CD14-positive monocyte (primary cell): ENCODE measurements around the gene RIN2. TPM values are rescaled to one million over a fixed set of nuclear protein-coding genes. Genes with fewer than 3 reads are reported as not detected.

ENCODE experiments used
- DNase-seq, 3 donors: peaks; one replicate each; pipeline ENCODE4 v3.0.0-alpha.2; 2011 to 2022
- H2AFZ ChIP-seq: 2 replicates; pipeline ENCODE4 v1.6.0; 2012; ENCODE audit warnings: mild to moderate bottlenecking, low read depth, low read length, inconsistent platforms; ENCODE audit not compliant: insufficient read depth, poor library complexity, severe bottlenecking
- H3K27ac ChIP-seq, 2 donors: 1 replicate in 1 of 2; 2 replicates in 1 of 2; pipeline ENCODE4 v1.5.1; 2012 to 2013; ENCODE audit warnings: low read length in 2 of 2, control low read depth in 1 of 2, inconsistent platforms in 1 of 2, low read depth in 1 of 2, mild to moderate bottlenecking in 1 of 2
- H3K27me3 ChIP-seq, 2 donors: one replicate each; pipeline versions ENCODE4 v1.6.0 to v1.6.1; 2011 to 2013; ENCODE audit warnings: low read length in 2 of 2; ENCODE audit not compliant: control insufficient read depth in 2 of 2, insufficient read depth in 2 of 2
- H3K36me3 ChIP-seq, 2 donors: replicated peaks in 1 of 2; 1 replicate in 1 of 2; 2 replicates in 1 of 2; pipeline versions ENCODE4 v1.5.1 to v1.6.1; 2012 to 2013; ENCODE audit warnings: low read length in 2 of 2, control low read depth in 1 of 2, inconsistent platforms in 1 of 2, mild to moderate bottlenecking in 1 of 2; ENCODE audit not compliant: insufficient read depth in 2 of 2, control insufficient read depth in 1 of 2
- H3K4me1 ChIP-seq, 2 donors: 1 replicate in 1 of 2; 2 replicates in 1 of 2; pipeline versions ENCODE4 v1.5.1 to v1.6.1; 2012 to 2013; ENCODE audit warnings: low read length in 2 of 2, control low read depth in 1 of 2, inconsistent platforms in 1 of 2, mild to moderate bottlenecking in 1 of 2, moderate library complexity in 1 of 2; ENCODE audit not compliant: insufficient read depth in 2 of 2, control insufficient read depth in 1 of 2
- H3K4me2 ChIP-seq: replicated peaks from 2 replicates; pipeline ENCODE3; 2012; ENCODE audit warnings: low read length, moderate library complexity, mild to moderate bottlenecking; ENCODE audit not compliant: poor library complexity, severe bottlenecking; ENCODE audit errors: extremely low read depth
- H3K4me3 ChIP-seq, 3 experiments: fragments of 200-600 bp in 1 of 3; sonication (generic) in 1 of 3; replicated peaks in 1 of 3; 1 replicate in 2 of 3; 2 replicates in 1 of 3; pipeline ENCODE4 v1.5.1; 2011 to 2013; ENCODE audit warnings: low read length in 3 of 3, mild to moderate bottlenecking in 3 of 3, control low read depth in 2 of 3, low read depth in 2 of 3, inconsistent platforms in 1 of 3, moderate library complexity in 1 of 3
- H3K79me2 ChIP-seq: 2 replicates; pipeline ENCODE4 v1.6.0; 2012; ENCODE audit warnings: mild to moderate bottlenecking, control low read depth, inconsistent platforms, low read length, moderate library complexity; ENCODE audit not compliant: insufficient read depth
- H3K9ac ChIP-seq: 2 replicates; pipeline ENCODE4 v1.6.0; 2017; ENCODE audit warnings: low read length, mild to moderate bottlenecking; ENCODE audit not compliant: insufficient read depth, poor library complexity, severe bottlenecking
- H3K9me3 ChIP-seq, 2 donors: replicated peaks in 1 of 2; 1 replicate in 1 of 2; 2 replicates in 1 of 2; pipeline versions ENCODE4 v1.5.1 to v1.6.1; 2012 to 2013; ENCODE audit warnings: low read length in 2 of 2, control low read depth in 1 of 2; ENCODE audit not compliant: control insufficient read depth in 1 of 2, insufficient read depth in 1 of 2
- H4K20me1 ChIP-seq: 2 replicates; pipeline ENCODE4 v1.6.0; 2012; ENCODE audit warnings: mild to moderate bottlenecking, low read length, control low read depth, moderate library complexity; ENCODE audit not compliant: insufficient read depth
- H3K27ac Mint-ChIP-seq, 7 donors: one replicate each; pipeline ENCODE4 v1.8.0; 2020; ENCODE audit warnings: mild to moderate bottlenecking in 7 of 7, mixed read lengths in 7 of 7, moderate library complexity in 6 of 7, inconsistent platforms in 2 of 7
- H3K27me3 Mint-ChIP-seq, 3 donors: one replicate each; pipeline ENCODE4 v1.8.0; 2021 to 2022; ENCODE audit warnings: low read depth in 3 of 3, mild to moderate bottlenecking in 3 of 3, mixed read lengths in 3 of 3, moderate library complexity in 3 of 3, inconsistent platforms in 1 of 3
- H3K36me3 Mint-ChIP-seq, 2 donors: one replicate each; pipeline ENCODE4 v1.8.0; 2020; ENCODE audit warnings: mixed read lengths in 2 of 2, inconsistent platforms in 1 of 2, mild to moderate bottlenecking in 1 of 2
- H3K4me1 Mint-ChIP-seq: one replicate; pipeline ENCODE4 v1.8.0; 2020; ENCODE audit warnings: mild to moderate bottlenecking, mixed read lengths
- H3K4me3 Mint-ChIP-seq, 2 donors: one replicate each; pipeline ENCODE4 v1.8.0; 2020; ENCODE audit warnings: mild to moderate bottlenecking in 2 of 2, mixed read lengths in 2 of 2, moderate library complexity in 1 of 2
- H3K9me3 Mint-ChIP-seq, 7 donors: one replicate each; pipeline ENCODE4 v1.8.0; 2020 to 2022; ENCODE audit warnings: mixed read lengths in 7 of 7, mild to moderate bottlenecking in 6 of 7, moderate library complexity in 6 of 7, inconsistent platforms in 2 of 7
- WGBS: methylation state at CpG from one replicate; pipeline ENCODE4 v1.1.5; 2013; ENCODE audit warnings: missing lambda C conversion rate; ENCODE audit not compliant: insufficient coverage; 5-methylcytosine and 5-hydroxymethylcytosine counted together
- intact Hi-C, 2 donors: fragments of 100-400 bp; cut with micrococcal nuclease; formaldehyde crosslinking; loops; one replicate each; pipeline versions ENCODE4 v1.15.0 to v1.15.1; 2023
- polyA plus RNA-seq, 3 donors: library from polyadenylated mRNA; depleted of rRNA in 1 of 3; unstranded in 2 of 3; stranded (reverse) in 1 of 3; fragments of 300-500 nt in 2 of 3; fragments of >200 nt in 1 of 3; fragmentation: Illumina TruSeq in 2 of 3; gene quantifications; 1 replicate in 2 of 3; 2 replicates in 1 of 3; pipeline ENCODE4 v1.2.3, GENCODE V29; 2012 to 2021
- TF ChIP-seq, protein P1 (sequence below): fragments of 200-600 bp; IDR thresholded peaks from one replicate; pipeline ENCODE4 v1.8.0; 2022; ENCODE audit warnings: antibody characterized with exemption, mild to moderate bottlenecking

The RIN2 gene
- polyA plus RNA-seq, 3 donors: 5.6 to 25.4 (median 15.4) TPM

DNA sequence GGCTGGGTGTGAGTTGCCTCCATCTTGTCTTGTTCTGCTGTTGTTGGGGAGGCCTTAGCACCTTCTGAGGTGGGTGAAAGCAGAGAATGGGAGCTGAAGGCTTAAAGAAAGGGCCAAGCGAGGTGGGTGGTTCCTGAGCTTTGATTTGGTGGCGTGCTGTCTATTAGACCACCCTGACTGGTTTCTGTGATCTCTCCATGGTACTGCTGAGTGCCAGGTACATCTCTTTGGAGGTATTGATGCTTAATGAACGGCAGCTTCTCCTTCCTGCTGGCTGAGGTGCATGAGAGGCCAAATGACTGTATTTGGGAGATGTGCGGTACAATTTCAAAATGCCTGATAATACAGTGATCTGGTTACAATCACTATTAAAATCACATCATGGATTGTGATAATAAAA, 15.4 kb downstream of the RIN2 start:
- H4K20me1 ChIP-seq: peaks cover 75% of the 10 kb centered on the region
- no peak overlapping the region for H3K4me2 ChIP-seq
- Mint-ChIP-seq H3K4me1 (peaks cover 16% of the 10 kb centered on the region), H3K27ac (no peak overlapping the region), H3K27me3 (peaks cover 0 to 4% (median 3%) of the 10 kb centered on the region in 3 donors), H3K4me3 (no peak overlapping the region), H3K9me3 (no peaks in the 10 kb centered on the region), H3K36me3 (peaks cover 19 to 37% of the 10 kb centered on the region in 2 donors)
- H3K4me3 ChIP-seq: no peak overlapping the region
- no peaks in the 10 kb centered on the region for H3K79me2 ChIP-seq
- H3K36me3 ChIP-seq: peaks cover 8 to 10% of the 10 kb centered on the region in 2 donors
- intact Hi-C loops: no loop called here
- H3K9me3 ChIP-seq: no peaks in the 10 kb centered on the region
- no peak overlapping the region for H2AFZ ChIP-seq
- WGBS: 100% methylated on average over 2 of the region's 4 CpGs
- H3K27ac ChIP-seq: no peak overlapping the region
- no peak overlapping the region for H3K9ac ChIP-seq
- no peak for DNase-seq
- H3K27me3 ChIP-seq: no peaks in the 10 kb centered on the region
- TF ChIP-seq, protein P1, sequence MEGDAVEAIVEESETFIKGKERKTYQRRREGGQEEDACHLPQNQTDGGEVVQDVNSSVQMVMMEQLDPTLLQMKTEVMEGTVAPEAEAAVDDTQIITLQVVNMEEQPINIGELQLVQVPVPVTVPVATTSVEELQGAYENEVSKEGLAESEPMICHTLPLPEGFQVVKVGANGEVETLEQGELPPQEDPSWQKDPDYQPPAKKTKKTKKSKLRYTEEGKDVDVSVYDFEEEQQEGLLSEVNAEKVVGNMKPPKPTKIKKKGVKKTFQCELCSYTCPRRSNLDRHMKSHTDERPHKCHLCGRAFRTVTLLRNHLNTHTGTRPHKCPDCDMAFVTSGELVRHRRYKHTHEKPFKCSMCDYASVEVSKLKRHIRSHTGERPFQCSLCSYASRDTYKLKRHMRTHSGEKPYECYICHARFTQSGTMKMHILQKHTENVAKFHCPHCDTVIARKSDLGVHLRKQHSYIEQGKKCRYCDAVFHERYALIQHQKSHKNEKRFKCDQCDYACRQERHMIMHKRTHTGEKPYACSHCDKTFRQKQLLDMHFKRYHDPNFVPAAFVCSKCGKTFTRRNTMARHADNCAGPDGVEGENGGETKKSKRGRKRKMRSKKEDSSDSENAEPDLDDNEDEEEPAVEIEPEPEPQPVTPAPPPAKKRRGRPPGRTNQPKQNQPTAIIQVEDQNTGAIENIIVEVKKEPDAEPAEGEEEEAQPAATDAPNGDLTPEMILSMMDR: no peak
- peaks cover 4 to 6% of the 10 kb centered on the region in 2 donors for H3K4me1 ChIP-seq

DNA sequence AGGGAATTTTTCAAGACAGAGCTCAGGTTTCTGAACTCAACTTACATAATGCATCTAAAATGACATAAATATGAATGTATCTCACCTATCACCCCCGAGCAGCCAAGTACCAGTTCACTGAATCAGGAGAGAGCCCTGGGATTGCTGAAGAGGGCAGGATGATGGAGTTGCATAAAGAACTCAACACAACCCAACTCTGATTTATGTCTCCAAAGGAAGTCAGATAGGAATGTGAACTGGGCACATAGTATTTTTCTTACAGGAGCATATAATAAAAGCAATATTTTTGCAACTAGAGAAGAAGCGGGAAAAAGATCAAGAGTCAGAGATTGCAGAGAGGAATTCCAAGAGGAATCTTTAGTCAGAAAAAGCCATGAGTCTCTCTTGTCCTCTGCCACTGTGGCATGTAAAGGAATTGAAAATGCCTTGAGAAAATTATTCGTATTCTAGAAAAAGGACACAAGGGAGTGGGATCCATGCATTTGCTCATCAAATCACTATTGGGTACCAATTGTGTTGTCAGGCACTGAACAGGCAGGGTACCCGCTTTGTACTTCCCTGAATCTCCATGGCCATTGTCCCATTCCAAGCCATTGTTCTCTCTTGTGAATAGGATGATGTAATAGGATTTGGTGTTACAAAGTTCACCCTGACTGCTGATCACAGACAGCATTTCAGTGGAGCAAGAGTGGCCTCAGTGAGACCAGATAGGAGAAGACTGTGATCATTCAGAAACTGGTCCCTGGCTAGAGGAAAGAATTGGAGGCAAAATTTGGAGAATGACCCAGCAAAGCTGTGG, 16.3 kb downstream of the RIN2 start:
- H3K79me2 ChIP-seq: no peaks in the 10 kb centered on the region
- H3K27ac ChIP-seq: no peak overlapping the region
- H3K36me3 ChIP-seq: peaks cover 4 to 10% of the 10 kb centered on the region in 2 donors
- H3K4me3 Mint-ChIP-seq: no peak overlapping the region
- H3K9me3 ChIP-seq: no peaks in the 10 kb centered on the region
- H3K9me3 Mint-ChIP-seq: no peaks in the 10 kb centered on the region
- no peaks in the 10 kb centered on the region for H3K27me3 ChIP-seq
- peaks cover 16 to 36% of the 10 kb centered on the region in 2 donors for H3K36me3 Mint-ChIP-seq
- H3K4me2 ChIP-seq: no peak overlapping the region
- intact Hi-C loops: no loop called here
- no peak overlapping the region for H3K9ac ChIP-seq
- H3K4me1 ChIP-seq: peaks cover 4 to 6% of the 10 kb centered on the region in 2 donors
- TF ChIP-seq, protein P1: no peak
- no peak for DNase-seq
- WGBS: 100% methylated on average over 1 of the region's 4 CpGs
- H2AFZ ChIP-seq: no peak overlapping the region
- peaks cover 68% of the 10 kb centered on the region for H4K20me1 ChIP-seq
- H3K4me1 Mint-ChIP-seq: peaks cover 16% of the 10 kb centered on the region
- H3K4me3 ChIP-seq: no peak overlapping the region
- peaks cover 0 to 4% (median 3%) of the 10 kb centered on the region in 3 donors for H3K27me3 Mint-ChIP-seq
- no peak overlapping the region for H3K27ac Mint-ChIP-seq
